Karpas-422 (cell line): ENCODE data around the gene CSRP1. TPM values are rescaled to one million over a fixed set of nuclear protein-coding genes. Genes with fewer than 3 reads are reported as not detected.

Experiments
- DNase-seq: peaks from one replicate; pipeline ENCODE4 v3.0.0-alpha.2; 2015
- H2AFZ ChIP-seq: fragments of 200-600 bp; sonication (generic); 2 replicates; pipeline ENCODE4 v1.6.1; 2014; ENCODE audit warnings: antibody characterized with exemption, low read length, mixed read lengths
- H3K27ac ChIP-seq: fragments of 200-600 bp; sonication (generic); 2 replicates; pipeline ENCODE4 v1.5.1; 2014; ENCODE audit warnings: mild to moderate bottlenecking, low read length, moderate library complexity
- H3K27me3 ChIP-seq: fragments of 200-600 bp; sonication (generic); 2 replicates; pipeline ENCODE4 v1.6.1; 2014; ENCODE audit warnings: low read length, mixed read lengths
- H3K36me3 ChIP-seq: fragments of 200-600 bp; sonication (generic); 2 replicates; pipeline ENCODE4 v1.6.1; 2014; ENCODE audit warnings: low read length, mixed read lengths; ENCODE audit not compliant: insufficient read depth
- H3K4me1 ChIP-seq: fragments of 200-600 bp; sonication (generic); 2 replicates; pipeline ENCODE4 v1.6.1; 2014; ENCODE audit warnings: mild to moderate bottlenecking, low read length, mixed read lengths
- H3K4me2 ChIP-seq: fragments of 200-600 bp; sonication (generic); 2 replicates; pipeline ENCODE4 v1.6.1; 2014; ENCODE audit warnings: low read length, low read depth, mild to moderate bottlenecking; ENCODE audit not compliant: poor library complexity, severe bottlenecking
- H3K4me3 ChIP-seq: fragments of 200-600 bp; sonication (generic); 2 replicates; pipeline ENCODE4 v1.5.1; 2014; ENCODE audit warnings: mild to moderate bottlenecking, antibody characterized with exemption, low read length, mixed read lengths
- H3K79me2 ChIP-seq: fragments of 200-600 bp; sonication (generic); 2 replicates; pipeline ENCODE4 v1.6.1; 2014; ENCODE audit warnings: mild to moderate bottlenecking, low read length, mixed read lengths
- H3K9ac ChIP-seq: fragments of 200-600 bp; sonication (generic); 2 replicates; pipeline ENCODE4 v1.6.0; 2014; ENCODE audit warnings: low read length
- H3K9me2 ChIP-seq: fragments of 200-600 bp; sonication (generic), shearing (Covaris generic); replicated peaks from 2 replicates; pipeline ENCODE4 v1.6.0; 2014; ENCODE audit warnings: mild to moderate bottlenecking, low read length, moderate library complexity; ENCODE audit not compliant: insufficient read depth
- H3K9me3 ChIP-seq: fragments of 300-700, 200-600 bp; sonication (generic); 2 replicates; pipeline ENCODE4 v1.6.1; 2014; ENCODE audit warnings: low read length, mixed read lengths
- H4K20me1 ChIP-seq: fragments of 200-600 bp; sonication (generic); 2 replicates; pipeline ENCODE4 v1.6.1; 2014; ENCODE audit warnings: mild to moderate bottlenecking, antibody characterized with exemption, low read length, low read depth; ENCODE audit not compliant: insufficient read depth
- total RNA-seq: library from RNA; depleted of rRNA; stranded (reverse); fragments of >200 nt; shearing (Covaris generic); gene quantifications from 2 replicates; pipeline ENCODE4 v1.2.3, GENCODE V29; 2014; ENCODE audit warnings: low replicate concordance

CSRP1 gene
- total RNA-seq, 1 experiment from 2014 or later: 39.8 TPM

DNA sequence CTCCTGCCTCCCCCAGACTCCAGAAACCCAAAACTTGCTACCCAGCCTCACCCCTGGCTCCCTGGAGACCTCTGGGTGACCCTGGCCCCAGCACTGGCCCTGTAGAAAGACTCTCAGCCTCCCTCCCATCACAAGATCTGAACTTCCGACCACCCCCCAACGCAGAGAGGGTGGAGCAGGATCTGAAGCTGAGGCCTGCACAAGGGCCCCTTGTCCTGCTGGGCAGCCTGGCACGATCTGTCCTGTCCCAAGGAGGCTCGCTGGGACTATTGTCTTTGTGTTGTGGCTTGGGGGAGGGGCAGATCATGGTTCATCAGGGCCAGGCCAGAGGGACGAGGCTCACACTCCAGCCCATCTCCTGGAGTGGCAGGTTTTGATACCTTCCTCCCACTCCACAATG, 57.9 kb downstream of the CSRP1 start:
- no peaks in the 10 kb centered on the region for H3K27me3 ChIP-seq
- H3K4me1 ChIP-seq: peaks cover 29% of the 10 kb centered on the region
- H3K4me2 ChIP-seq: no peak overlapping the region
- no peaks in the 10 kb centered on the region for H3K9me3 ChIP-seq
- H3K9ac ChIP-seq: peak overlapping the region; percentile 15; the same call in 1 of the 2 replicates
- no peaks in the 10 kb centered on the region for H3K79me2 ChIP-seq
- H3K27ac ChIP-seq: no peak overlapping the region
- DNase-seq: no peak
- no peak overlapping the region for H3K4me3 ChIP-seq
- H3K9me2 ChIP-seq: no peaks in the 10 kb centered on the region
- no peaks in the 10 kb centered on the region; the same call in 1 of the 2 replicates for H3K36me3 ChIP-seq
- H4K20me1 ChIP-seq: no peaks in the 10 kb centered on the region
- no peak overlapping the region for H2AFZ ChIP-seq

DNA sequence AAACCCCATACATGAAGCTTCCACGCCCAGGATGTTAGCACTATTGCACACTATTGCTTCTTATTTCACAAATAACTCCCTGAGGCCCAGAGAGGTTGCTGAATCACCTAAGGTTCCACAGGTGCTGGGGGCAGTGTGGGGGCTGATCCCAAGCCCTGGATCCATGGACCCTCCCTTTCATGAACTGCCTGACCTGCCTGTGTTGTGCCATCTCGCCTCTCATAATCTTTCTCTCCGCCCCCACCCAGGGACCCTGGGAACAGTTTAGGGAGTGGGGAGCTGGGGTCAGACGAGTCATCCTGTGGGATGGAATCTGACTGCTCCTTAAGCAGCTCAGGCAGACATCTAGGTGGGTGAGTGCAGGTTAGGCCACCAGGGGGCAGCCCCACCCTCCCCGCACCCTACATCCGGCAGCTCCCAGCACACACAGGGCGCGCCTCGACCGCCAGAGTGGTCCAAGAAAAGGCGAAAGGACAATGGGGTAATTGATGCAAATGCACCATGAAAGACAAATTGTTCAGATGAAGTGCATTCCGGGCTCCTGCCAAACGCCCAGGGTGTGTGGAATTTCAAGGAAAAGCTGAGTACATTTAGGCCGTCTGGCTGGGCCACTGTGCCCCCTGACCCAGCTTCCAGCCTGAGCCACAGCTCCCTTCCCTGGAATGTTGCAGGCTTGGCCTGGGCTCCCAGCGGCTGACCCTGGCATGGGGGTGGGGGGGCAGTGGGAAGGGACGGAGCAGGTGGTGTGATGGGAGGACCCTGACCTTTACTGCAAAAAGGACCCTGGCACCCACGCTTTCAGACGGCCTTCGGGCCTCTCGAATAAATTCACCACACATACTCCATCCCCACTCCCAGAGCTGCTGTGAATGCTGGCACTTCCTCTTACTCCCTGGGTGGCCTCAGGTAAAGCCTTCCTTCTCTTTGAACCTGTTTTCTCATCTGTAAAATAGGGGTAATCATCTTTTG, 58.7 kb downstream of the CSRP1 start:
- Histone ChIP-seq H3K27ac (no peak overlapping the region), H3K27me3 (no peaks in the 10 kb centered on the region), H4K20me1 (no peaks in the 10 kb centered on the region), H3K4me1 (peaks cover 29% of the 10 kb centered on the region), H3K9me3 (no peaks in the 10 kb centered on the region), H2AFZ (peak overlapping the region; percentile 69), H3K9me2 (no peaks in the 10 kb centered on the region), H3K4me2 (peak overlapping the region; percentile 29), H3K79me2 (no peaks in the 10 kb centered on the region), H3K36me3 (no peaks in the 10 kb centered on the region), H3K4me3 (no peak overlapping the region), H3K9ac (peak overlapping the region; percentile 43; the same call in 1 of the 2 replicates)
- peak; percentile 91 for DNase-seq

DNA sequence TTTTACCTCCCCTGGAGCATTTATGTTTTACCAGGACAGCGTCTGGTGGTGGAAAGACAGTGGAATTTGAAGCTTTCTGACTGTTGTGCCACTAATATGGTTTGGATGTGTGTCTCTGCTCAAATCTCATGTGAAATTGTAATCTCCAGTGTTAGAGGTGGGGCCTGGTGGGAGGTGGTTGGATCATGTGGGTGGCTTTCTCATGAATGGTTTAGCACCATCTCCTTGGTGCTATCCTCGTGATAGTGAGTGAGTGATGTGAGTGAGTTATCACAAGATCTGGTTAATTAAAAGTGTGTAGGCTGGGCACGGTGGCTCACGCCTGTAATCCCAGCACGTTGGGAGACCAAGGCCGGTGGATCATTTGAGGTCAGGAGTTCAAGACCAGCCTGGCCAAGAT, 61.6 kb downstream of the CSRP1 start:
- H3K4me3 ChIP-seq: no peak overlapping the region
- H3K9ac ChIP-seq: no peak overlapping the region
- no peaks in the 10 kb centered on the region for H3K79me2 ChIP-seq
- no peaks in the 10 kb centered on the region for H3K9me2 ChIP-seq
- H3K27me3 ChIP-seq: no peaks in the 10 kb centered on the region
- H3K27ac ChIP-seq: no peak overlapping the region
- peaks cover 27% of the 10 kb centered on the region for H3K4me1 ChIP-seq
- H4K20me1 ChIP-seq: no peaks in the 10 kb centered on the region
- no peak for DNase-seq
- H3K4me2 ChIP-seq: no peak overlapping the region
- H3K36me3 ChIP-seq: no peaks in the 10 kb centered on the region
- no peaks in the 10 kb centered on the region for H3K9me3 ChIP-seq
- H2AFZ ChIP-seq: no peak overlapping the region

DNA sequence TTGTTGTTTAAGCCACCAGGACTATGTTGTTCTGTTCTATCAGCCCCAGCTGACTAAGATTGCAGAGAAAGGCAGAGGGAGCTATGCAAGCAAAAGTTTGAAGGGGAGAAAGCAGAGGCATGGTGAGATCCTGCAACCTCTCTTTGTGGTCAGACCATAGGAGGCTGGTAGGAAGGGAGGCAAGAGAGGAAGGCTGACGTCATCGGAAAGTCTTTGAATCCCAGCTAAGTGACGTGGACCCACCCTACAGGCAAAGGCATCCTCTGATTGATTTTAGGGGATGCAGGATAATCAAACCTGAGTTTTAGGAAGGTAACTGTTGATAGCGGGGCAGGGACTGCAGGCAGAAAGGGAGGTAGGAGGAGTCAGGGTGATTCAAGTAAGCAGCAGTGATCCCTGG, 62.1 kb downstream of the CSRP1 start:
- Histone ChIP-seq H3K27ac (no peak overlapping the region), H3K27me3 (no peaks in the 10 kb centered on the region), H3K4me1 (peaks cover 31% of the 10 kb centered on the region), H3K9me2 (no peaks in the 10 kb centered on the region), H3K9me3 (no peaks in the 10 kb centered on the region), H3K9ac (no peak overlapping the region), H4K20me1 (no peaks in the 10 kb centered on the region), H3K36me3 (no peaks in the 10 kb centered on the region), H3K4me3 (no peak overlapping the region), H3K79me2 (no peaks in the 10 kb centered on the region), H2AFZ (no peak overlapping the region), H3K4me2 (no peak overlapping the region)
- no peak for DNase-seq

DNA sequence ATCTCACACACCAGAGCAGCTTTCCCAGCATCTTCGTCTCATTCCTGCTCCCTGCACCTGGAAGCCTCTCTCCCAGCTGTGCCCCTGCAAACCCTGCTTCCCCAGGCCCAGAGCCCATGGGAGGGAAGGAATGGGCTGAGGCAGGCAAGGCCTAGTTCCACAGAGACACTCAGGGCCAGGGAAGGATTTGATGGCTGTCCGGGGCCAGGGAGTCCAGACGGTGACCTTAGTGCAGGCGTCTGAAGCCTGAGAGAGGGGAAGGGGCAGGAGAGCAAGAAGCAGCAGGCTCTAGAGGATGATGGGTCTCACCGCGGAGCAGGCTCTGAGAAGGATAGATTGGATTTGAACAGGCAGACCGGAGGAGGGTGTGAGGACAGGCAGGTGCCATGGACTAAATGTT, 63.2 kb downstream of the CSRP1 start:
- Histone ChIP-seq H3K79me2 (no peaks in the 10 kb centered on the region), H3K9me2 (no peaks in the 10 kb centered on the region), H2AFZ (no peak overlapping the region), H4K20me1 (no peaks in the 10 kb centered on the region), H3K9ac (no peak overlapping the region), H3K4me3 (no peak overlapping the region), H3K4me1 (peaks cover 37% of the 10 kb centered on the region), H3K36me3 (no peaks in the 10 kb centered on the region), H3K27ac (no peak overlapping the region), H3K9me3 (no peaks in the 10 kb centered on the region), H3K27me3 (no peaks in the 10 kb centered on the region), H3K4me2 (no peak overlapping the region)
- no peak for DNase-seq

DNA sequence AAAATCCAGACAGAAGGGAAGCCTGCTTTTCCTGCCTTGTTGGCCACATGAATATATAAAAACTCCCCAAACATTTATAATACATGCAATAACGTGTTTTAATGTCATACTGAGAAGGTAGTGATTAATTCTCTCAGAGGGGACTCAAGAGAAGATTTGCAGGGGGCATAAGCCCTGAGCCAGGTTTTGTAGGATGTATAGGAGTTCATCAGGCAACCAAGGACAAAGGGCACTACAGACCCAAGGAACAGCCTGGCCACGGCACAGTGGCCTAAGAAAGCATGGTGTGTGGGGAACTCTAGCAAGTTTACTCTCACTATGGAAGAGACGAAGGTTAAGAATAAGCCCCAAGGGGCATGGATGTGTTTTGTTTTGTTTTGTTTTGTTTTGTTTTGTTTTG, 70.0 kb downstream of the CSRP1 start:
- no peak for DNase-seq
- no peak overlapping the region for H3K27ac ChIP-seq
- H4K20me1 ChIP-seq: no peaks in the 10 kb centered on the region
- H3K9me2 ChIP-seq: no peaks in the 10 kb centered on the region
- no peaks in the 10 kb centered on the region for H3K36me3 ChIP-seq
- no peaks in the 10 kb centered on the region for H3K27me3 ChIP-seq
- H3K4me2 ChIP-seq: no peak overlapping the region
- no peak overlapping the region for H3K9ac ChIP-seq
- H3K4me1 ChIP-seq: peaks cover 65% of the 10 kb centered on the region
- H3K4me3 ChIP-seq: no peak overlapping the region
- no peaks in the 10 kb centered on the region for H3K79me2 ChIP-seq
- no peaks in the 10 kb centered on the region for H3K9me3 ChIP-seq
- H2AFZ ChIP-seq: no peak overlapping the region

DNA sequence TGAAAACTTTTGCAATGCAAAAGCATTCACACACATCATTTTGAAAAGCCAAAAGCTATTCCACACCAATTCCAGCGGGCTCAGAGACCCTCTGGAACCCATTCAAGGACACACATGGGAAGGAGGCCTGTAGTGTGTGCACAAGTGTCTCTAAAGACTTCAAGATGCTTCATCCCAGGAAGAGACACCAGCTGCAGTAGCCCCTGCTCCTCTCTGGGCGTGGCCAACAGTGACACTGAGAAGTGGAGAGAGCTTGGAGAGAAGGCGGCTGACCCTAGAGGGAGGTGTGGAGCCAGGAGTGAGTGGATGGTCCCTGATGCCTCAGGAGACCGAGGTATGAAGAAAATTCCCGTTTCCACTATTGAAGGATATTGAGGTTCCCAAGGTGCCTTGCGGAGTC, 70.5 kb downstream of the CSRP1 start:
- Histone ChIP-seq H3K4me1 (peaks cover 70% of the 10 kb centered on the region), H3K9me2 (no peaks in the 10 kb centered on the region), H3K27me3 (no peaks in the 10 kb centered on the region), H3K4me3 (peak overlapping the region; percentile 10; the same call in 1 of the 2 replicates), H3K9me3 (no peaks in the 10 kb centered on the region), H3K79me2 (no peaks in the 10 kb centered on the region), H2AFZ (0 out of 2 replicates have a peak overlapping the region, but pooled peaks have one; percentile 6), H3K9ac (peak overlapping the region; percentile 32), H3K36me3 (no peaks in the 10 kb centered on the region), H3K27ac (no peak overlapping the region), H3K4me2 (peak overlapping the region; percentile 44), H4K20me1 (no peaks in the 10 kb centered on the region)
- no peak for DNase-seq

DNA sequence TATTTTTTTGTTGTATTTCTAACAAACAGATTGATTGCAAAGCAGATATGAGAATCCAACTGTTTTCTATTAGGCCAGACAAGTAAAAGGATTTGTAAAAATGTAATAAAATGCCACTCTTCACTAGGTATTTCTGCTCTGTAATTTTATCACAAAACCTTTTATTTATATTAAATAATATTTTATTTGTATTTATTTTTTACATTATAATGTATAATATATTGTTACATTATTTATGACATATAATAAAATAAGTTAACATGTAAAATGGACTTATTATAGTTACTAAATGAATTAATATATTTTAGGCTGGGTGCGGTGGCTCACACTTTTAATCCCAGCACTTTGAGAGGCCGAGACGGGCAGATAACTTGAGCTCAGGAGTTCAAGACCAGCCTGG, 72.7 kb downstream of the CSRP1 start:
- no peak for DNase-seq
- no peaks in the 10 kb centered on the region; the same call in 1 of the 2 replicates for H3K79me2 ChIP-seq
- H4K20me1 ChIP-seq: no peaks in the 10 kb centered on the region
- no peaks in the 10 kb centered on the region for H3K9me2 ChIP-seq
- no peak overlapping the region for H3K9ac ChIP-seq
- no peak overlapping the region for H3K27ac ChIP-seq
- peaks cover 74% of the 10 kb centered on the region for H3K4me1 ChIP-seq
- no peak overlapping the region for H3K4me3 ChIP-seq
- no peak overlapping the region for H3K4me2 ChIP-seq
- no peaks in the 10 kb centered on the region for H3K27me3 ChIP-seq
- H2AFZ ChIP-seq: no peak overlapping the region
- H3K36me3 ChIP-seq: no peaks in the 10 kb centered on the region
- no peaks in the 10 kb centered on the region for H3K9me3 ChIP-seq
